GM20431 (cell line): ENCODE measurements around the gene CD109.
"Not testable (repeated sequence)": the region's sequence is repeated elsewhere in the genome, so short reads cannot be mapped to it uniquely, and the experiment has no call there.

ENCODE experiments used
- in situ Hi-C: fragments of 300-500 bp; cut with MseI, MboI; formaldehyde crosslinking; loops from one replicate; pipeline ENCODE4 v1.15.0; 2020; ENCODE audit warnings: low sequenced_read_pairs; ENCODE audit not compliant: unreplicated experiment

CD109 gene

GRCh38 chr6:73680289-73680918 is 15.6 kb upstream of the CD109 start:
- in situ Hi-C loops: no loop called here

- in situ Hi-C loops: not testable (repeated sequence)
Observed at GRCh38 chr6:73683574-73683973, 12.4 kb upstream of the CD109 start.

GRCh38 chr6:73688351-73688750 is 7.7 kb upstream of the CD109 start:
- in situ Hi-C loops: no loop called here

GRCh38 chr6:73690056-73690455 is 5.9 kb upstream of the CD109 start:
- in situ Hi-C loops: no loop called here

GRCh38 chr6:73691512-73691911 is 4.5 kb upstream of the CD109 start:
- in situ Hi-C loops: no loop called here

- in situ Hi-C loops: no loop called here
Observed at GRCh38 chr6:73694711-73695411, 1.1 kb upstream of the CD109 start.

- in situ Hi-C loops: no loop called here
Observed at GRCh38 chr6:73696966-73697655, 1.1 kb downstream of the CD109 start.

- in situ Hi-C loops: no loop called here
Observed at GRCh38 chr6:73699676-73700459, 3.9 kb downstream of the CD109 start.

GRCh38 chr6:73702444-73702843 is 6.4 kb downstream of the CD109 start:
- in situ Hi-C loops: no loop called here

GRCh38 chr6:73703466-73703865 is 7.5 kb downstream of the CD109 start:
- in situ Hi-C loops: no loop called here

GRCh38 chr6:73704260-73704659 is 8.3 kb downstream of the CD109 start:
- in situ Hi-C loops: no loop called here

GRCh38 chr6:73704798-73705197 is 8.8 kb downstream of the CD109 start:
- in situ Hi-C loops: no loop called here

GRCh38 chr6:73706971-73707370 is 11.0 kb downstream of the CD109 start:
- in situ Hi-C loops: no loop called here

- in situ Hi-C loops: no loop called here
Observed at GRCh38 chr6:73710470-73710869, 14.5 kb downstream of the CD109 start.

- in situ Hi-C loops: no loop called here
Observed at GRCh38 chr6:73710948-73711347, 14.9 kb downstream of the CD109 start.

- in situ Hi-C loops: no loop called here
Observed at GRCh38 chr6:73712535-73713173, 16.7 kb downstream of the CD109 start.

GRCh38 chr6:73713426-73714147 is 17.6 kb downstream of the CD109 start:
- in situ Hi-C loops: no loop called here

GRCh38 chr6:73715111-73715508 is 19.1 kb downstream of the CD109 start:
- in situ Hi-C loops: not testable (repeated sequence)

- in situ Hi-C loops: no loop called here
Observed at GRCh38 chr6:73719046-73719445, 23.0 kb downstream of the CD109 start.
